Ramos (cell line): ENCODE measurements around the gene OR4D11.
"Not testable (repeated sequence)": the region's sequence is repeated elsewhere in the genome, so short reads cannot be mapped to it uniquely, and the experiment has no call there.

ENCODE experiments used
- in situ Hi-C: fragments of 300-500 bp; cut with MboI; formaldehyde crosslinking; loops from one replicate; pipeline ENCODE4 v1.14.3; 2022; ENCODE audit warnings: low sequenced_read_pairs; ENCODE audit not compliant: unreplicated experiment

Gene OR4D11

GRCh38 chr11:59503276-59503675 is at the start of gene OR4D11:
Gene OR4D11, plus strand, starts transcription at chr11:59503576. Its CDS starts 0 bp downstream, at chr11:59503576.
- in situ Hi-C loops, result no loop called here

- in situ Hi-C loops, result no loop called here
Observed at GRCh38 chr11:59456661-59457060, 46.7 kb upstream of the OR4D11 start, which contains the start of gene OR4D6. Gene OR4D6, plus strand, starts transcription at chr11:59456961. Its CDS starts 0 bp downstream, at chr11:59456961.

- in situ Hi-C loops, result no loop called here
Observed at GRCh38 chr11:59459916-59460315, 43.5 kb upstream of the OR4D11 start.

- in situ Hi-C loops, result no loop called here
Observed at GRCh38 chr11:59463190-59463641, 40.2 kb upstream of the OR4D11 start.

GRCh38 chr11:59473015-59473414 is 30.4 kb upstream of the OR4D11 start, which contains the start of gene OR4D10:
Gene OR4D10, plus strand, starts transcription at chr11:59473315. Its CDS starts 4,115 bp downstream, at chr11:59477430.
- in situ Hi-C loops, result no loop called here

- in situ Hi-C loops, result no loop called here
Observed at GRCh38 chr11:59475176-59475575, 28.2 kb upstream of the OR4D11 start.

GRCh38 chr11:59479906-59480305 is 23.5 kb upstream of the OR4D11 start:
- in situ Hi-C loops, result no loop called here

- in situ Hi-C loops, result no loop called here
Observed at GRCh38 chr11:59480359-59480758, 23.0 kb upstream of the OR4D11 start.

GRCh38 chr11:59501931-59502330 is 1.4 kb upstream of the OR4D11 start:
- in situ Hi-C loops, result no loop called here

GRCh38 chr11:59510941-59511589 is 7.7 kb downstream of the OR4D11 start, which contains the start of gene OR4D9:
Gene OR4D9, plus strand, starts transcription at chr11:59511539. Its CDS starts 3,374 bp downstream, at chr11:59514913.
- in situ Hi-C loops, result no loop called here

GRCh38 chr11:59511675-59512074 is 8.3 kb downstream of the OR4D11 start:
- in situ Hi-C loops, result no loop called here

GRCh38 chr11:59520139-59520538 is 16.8 kb downstream of the OR4D11 start:
- in situ Hi-C loops, result not testable (repeated sequence)

- in situ Hi-C loops, result no loop called here
Observed at GRCh38 chr11:59520741-59521140, 17.4 kb downstream of the OR4D11 start.

- in situ Hi-C loops, result no loop called here
Observed at GRCh38 chr11:59523541-59523940, 20.2 kb downstream of the OR4D11 start.

GRCh38 chr11:59528711-59529110 is 25.3 kb downstream of the OR4D11 start:
- in situ Hi-C loops, result loop anchor here (25.0 kb wide), 1 partner anchor 384 kb away; no protein-coding TSS in a partner anchor

- in situ Hi-C loops, result loop anchor here (25.0 kb wide), 1 partner anchor 380 kb away; no protein-coding TSS in a partner anchor
Observed at GRCh38 chr11:59532620-59533019, 29.2 kb downstream of the OR4D11 start.

- in situ Hi-C loops, result loop anchor here (25.0 kb wide), 1 partner anchor 378 kb away; no protein-coding TSS in a partner anchor
Observed at GRCh38 chr11:59534676-59535075, 31.3 kb downstream of the OR4D11 start.

GRCh38 chr11:59542142-59542810 is 38.9 kb downstream of the OR4D11 start:
- in situ Hi-C loops, result loop anchor here (25.0 kb wide), 1 partner anchor 370 kb away; no protein-coding TSS in a partner anchor

GRCh38 chr11:59543713-59544112 is 40.3 kb downstream of the OR4D11 start:
- in situ Hi-C loops, result loop anchor here (25.0 kb wide), 1 partner anchor 369 kb away; no protein-coding TSS in a partner anchor

- in situ Hi-C loops, result loop anchor here (25.0 kb wide), 1 partner anchor 367 kb away; no protein-coding TSS in a partner anchor
Observed at GRCh38 chr11:59544869-59545178, 41.4 kb downstream of the OR4D11 start.
